T follicular helper cell (primary cell): ENCODE results near the gene PPP1R26.

ENCODE experiments used
- DNase-seq: peaks from one replicate; pipeline ENCODE4 v3.0.0-alpha.2; 2020; ENCODE audit warnings: low read depth

Gene PPP1R26

DNA sequence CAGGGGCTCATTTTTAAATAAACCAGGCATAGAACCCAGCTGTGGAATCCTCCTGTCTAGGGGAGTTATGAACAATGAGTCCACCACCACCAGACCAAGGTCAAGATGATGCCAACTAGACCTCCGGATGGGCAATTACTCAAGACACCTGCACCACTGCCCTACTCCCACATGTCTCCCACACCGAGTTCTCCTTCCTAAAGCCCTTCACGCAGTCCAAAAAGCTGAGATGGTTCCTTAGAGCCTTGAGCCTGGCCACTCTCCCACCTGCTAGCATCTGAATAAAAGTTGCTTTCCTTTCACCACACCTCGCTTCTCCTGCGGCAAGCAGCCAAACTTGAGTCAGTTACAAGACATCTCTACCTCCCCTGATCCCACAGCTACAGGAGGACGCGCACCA is 15.4 kb upstream of the PPP1R26 start:
- no peak for DNase-seq

- no peak for DNase-seq
These were observed 10.6 kb upstream of the PPP1R26 start for GRCh38 chr9:135468854-135469521.

GRCh38 chr9:135471791-135472640 is 7.6 kb upstream of the PPP1R26 start:
- no peak for DNase-seq

- no peak for DNase-seq
These were observed 5.5 kb upstream of the PPP1R26 start for GRCh38 chr9:135473972-135474543.

DNA sequence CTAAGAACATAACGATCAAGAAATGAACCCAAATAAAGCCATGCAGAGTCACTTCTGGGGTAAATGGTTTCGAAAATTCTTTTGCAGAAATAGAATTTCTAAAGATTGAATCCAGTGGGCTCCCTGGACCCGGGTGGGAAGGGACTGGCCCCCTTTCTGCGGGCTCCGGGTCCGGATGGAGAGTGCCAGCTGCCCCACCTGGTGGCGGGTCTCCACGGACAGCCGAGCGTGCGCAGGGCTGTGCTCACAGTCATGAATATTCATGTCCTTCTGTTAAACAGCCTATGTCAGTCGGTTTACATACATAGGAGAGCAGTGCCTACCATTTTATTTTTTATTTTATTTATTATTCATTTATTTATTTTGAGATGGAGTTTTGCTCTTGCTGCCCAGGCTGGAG is 4.7 kb upstream of the PPP1R26 start:
- DNase-seq, result no peak

- DNase-seq, result no peak
These were observed 2.8 kb upstream of the PPP1R26 start for GRCh38 chr9:135476561-135477355.

DNA sequence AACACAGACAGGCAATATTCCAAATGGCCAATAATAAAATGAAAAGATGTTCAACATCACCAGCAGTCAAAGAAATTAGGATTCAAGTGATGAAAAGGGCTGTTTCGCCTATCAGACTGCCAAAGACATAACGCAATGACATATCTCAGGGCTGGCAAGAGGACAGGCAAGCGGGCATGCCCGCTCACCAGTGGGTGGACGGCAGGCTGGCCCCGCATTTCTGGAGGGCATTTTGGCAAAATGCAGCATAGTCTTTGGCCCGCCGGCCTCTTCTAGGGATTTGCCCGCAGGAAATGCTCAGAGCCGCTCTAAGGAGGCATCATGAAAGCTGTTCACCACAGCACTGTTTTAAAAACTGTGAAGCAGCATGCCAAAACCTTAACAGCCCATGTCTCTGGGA is 1.4 kb upstream of the PPP1R26 start:
- DNase-seq, result no peak

DNA sequence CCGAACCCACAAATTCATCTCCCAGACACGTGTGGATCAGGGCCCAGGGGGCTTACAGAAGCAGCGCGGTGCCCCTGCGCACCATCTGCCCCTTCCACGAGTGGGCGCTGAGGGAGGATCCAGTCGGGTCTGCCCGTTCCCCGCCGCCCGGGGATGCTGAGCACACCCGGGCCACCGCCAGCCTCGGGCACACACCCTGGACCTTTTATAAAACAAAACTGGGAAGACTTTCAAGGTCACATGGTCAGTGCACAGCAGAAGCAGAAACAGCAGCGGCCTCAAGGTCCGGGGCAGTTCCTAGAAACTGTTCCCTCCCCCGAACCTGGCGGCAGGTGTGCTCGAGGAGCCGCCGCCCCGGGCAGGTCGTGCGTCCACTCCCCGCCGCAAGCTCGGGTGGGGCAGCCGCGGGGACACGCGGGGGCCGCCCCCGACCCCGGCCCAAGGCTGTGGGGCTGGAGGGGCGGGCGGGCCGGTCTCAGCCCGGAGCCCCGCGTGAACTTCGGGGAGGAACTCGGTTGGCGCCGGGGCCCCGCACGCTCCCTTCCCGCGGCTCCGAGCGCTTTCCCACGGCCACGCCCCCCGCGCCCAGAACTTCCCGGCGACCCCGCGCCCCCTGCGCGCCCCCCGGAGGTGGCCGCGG is 633 bp upstream of the PPP1R26 start:
- no peak for DNase-seq

GRCh38 chr9:135480071-135480939 is 723 bp downstream of the PPP1R26 start:
- DNase-seq, result no peak

- DNase-seq, result no peak
These were observed 1.3 kb downstream of the PPP1R26 start for GRCh38 chr9:135480940-135481310.

- no peak for DNase-seq
These were observed 2.6 kb downstream of the PPP1R26 start for GRCh38 chr9:135482015-135482754.

- no peak for DNase-seq
These were observed 5.1 kb downstream of the PPP1R26 start for GRCh38 chr9:135484460-135485277.

DNA sequence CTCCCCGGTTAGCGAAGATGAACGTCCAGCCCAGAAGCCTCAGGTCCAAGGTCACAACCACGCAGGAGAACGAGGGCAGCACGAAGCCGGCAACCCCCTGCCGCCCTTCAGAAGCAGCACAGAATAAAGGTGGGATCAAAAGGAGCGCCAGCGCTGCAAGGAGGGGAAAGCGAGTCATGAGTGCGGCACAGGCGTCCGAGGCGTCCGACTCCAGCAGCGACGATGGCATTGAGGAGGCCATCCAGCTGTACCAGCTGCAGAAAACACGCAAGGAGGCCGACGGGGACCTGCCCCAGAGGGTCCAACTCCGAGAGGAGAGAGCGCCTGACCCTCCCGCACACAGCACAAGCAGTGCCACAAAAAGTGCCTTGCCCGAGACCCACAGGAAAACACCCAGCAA is 5.8 kb downstream of the PPP1R26 start:
- no peak for DNase-seq

- DNase-seq, result no peak
These were observed 6.2 kb downstream of the PPP1R26 start for GRCh38 chr9:135485832-135486231.

- DNase-seq, result no peak
These were observed 6.9 kb downstream of the PPP1R26 start for GRCh38 chr9:135486267-135487065.

DNA sequence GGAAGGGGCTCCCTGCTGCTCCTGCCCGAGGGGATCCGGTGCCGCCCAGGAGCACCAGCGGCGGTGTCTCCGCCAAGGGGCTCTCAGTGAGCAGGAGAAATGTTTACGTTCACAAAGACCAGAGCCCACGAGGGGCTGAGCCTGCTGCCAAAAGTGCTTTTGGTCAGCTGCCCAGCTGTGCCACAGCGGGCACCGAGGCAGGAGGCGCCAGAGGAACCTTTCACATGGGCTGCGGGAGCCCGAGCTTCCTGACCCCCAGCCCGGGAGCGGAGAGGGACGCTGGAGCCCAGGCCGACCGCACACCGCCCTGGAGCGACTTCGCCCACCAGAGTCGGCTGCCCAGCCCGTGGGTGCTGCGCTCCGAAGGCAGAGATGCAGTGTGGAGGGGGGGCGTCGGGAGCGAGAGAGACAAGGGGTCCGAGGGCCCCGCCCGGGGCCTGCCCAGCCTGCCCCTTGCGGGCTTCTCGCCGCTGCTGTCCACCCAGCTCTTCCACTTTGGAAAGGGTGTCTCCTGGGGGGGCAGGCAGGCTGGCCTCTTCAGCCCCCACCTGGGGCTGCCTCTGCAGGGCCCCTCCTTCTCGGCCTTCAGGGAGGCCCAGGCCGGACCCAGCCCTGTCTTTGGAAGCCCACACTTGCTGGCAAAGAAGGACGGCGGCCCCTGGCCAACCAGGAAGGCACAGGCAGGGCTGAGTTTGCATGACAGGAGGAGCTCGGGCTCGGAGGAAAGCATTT is 7.9 kb downstream of the PPP1R26 start:
- no peak for DNase-seq

GRCh38 chr9:135488013-135488330 is 8.4 kb downstream of the PPP1R26 start:
- DNase-seq, result no peak

DNA sequence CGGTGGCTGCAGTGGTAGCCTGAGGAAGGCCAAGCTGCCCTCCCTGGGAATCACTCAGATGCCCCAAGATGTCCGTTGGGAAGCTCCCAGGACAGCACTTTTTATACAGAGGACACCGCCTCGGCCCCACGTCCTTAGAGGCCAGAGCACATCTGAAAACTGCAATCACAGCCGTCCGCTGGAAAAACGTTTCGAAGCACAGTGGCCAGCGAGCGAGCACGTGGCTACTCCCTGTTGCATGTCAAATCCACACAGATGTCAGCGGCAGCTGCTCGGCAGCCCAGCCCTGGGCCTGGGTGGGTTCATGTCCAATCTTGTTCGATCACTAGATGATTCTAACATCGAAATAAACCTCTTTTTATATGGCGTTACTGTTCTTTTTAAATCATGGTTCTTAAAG is 8.9 kb downstream of the PPP1R26 start:
- no peak for DNase-seq
